ENCODE measurements around the gene INPP4B.
A peak's percentile ranks its signal among the peaks of the same experiment; 100 is the strongest.

INPP4B gene

DNA sequence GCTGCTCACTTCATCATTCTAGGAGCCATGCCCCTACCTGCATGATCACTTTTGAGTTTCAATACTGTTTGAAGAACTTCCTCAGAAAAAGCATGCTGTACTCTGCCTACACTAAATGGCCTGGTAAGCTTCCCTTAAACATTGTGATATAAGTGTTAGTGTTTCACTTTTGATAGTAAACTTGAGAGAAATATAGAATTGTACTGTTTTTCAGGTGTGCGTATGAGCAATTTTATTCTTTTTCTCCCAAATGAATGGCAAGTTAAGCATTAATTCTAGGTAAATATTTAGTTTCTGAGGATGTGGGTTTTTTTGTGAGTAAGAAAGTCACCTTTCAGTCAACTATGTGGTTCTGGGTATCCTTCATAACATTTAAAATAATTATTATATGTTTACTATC, 725.2 kb downstream of the INPP4B start:
- FAIRE-seq (no peak), DNase-seq (ENCODE audit: insufficient read length, low spot score) (no peak)
- no peak for TF ChIP-seq POLR2A (IDR thresholded peaks at IDR 0.05; ENCODE audit: low read depth, low read length)

- FAIRE-seq (no peak), DNase-seq (ENCODE audit: insufficient read length, low spot score) (no peak)
- no peak for TF ChIP-seq POLR2A (IDR thresholded peaks at IDR 0.05; ENCODE audit: low read depth, low read length)
Observed at GRCh38 chr4:142112451-142112850, 733.6 kb downstream of the INPP4B start.

- TF ChIP-seq POLR2A (IDR thresholded peaks at IDR 0.05; ENCODE audit: low read depth, low read length): no peak
- DNase-seq (ENCODE audit: insufficient read length, low spot score) (no peak), FAIRE-seq (no peak)
Observed at GRCh38 chr4:142110136-142110535, 736.0 kb downstream of the INPP4B start.

DNA sequence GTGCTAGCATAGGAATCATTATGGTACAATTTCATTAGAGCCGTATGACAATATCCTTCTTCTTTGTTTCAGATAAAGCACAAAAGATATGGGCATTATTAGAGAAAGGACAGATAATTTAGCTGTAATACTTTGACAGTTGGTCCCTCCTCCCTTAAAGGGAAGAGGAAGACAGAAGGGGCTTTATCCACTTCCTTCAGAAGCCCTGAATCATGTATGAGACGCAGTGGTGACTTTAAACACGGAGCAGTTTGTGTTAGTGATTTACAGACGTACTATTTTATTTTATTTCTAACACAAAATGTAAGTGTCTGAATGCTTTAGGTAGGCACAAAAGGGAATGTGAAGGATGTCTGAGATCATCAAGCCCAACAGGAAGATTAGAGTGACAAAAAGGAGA, 742.1 kb downstream of the INPP4B start:
- DNase-seq (ENCODE audit: insufficient read length, low spot score): no peak
- FAIRE-seq: no peak

GRCh38 chr4:142101401-142101800, 744.7 kb downstream of the INPP4B start:
- TF ChIP-seq POLR2A (IDR thresholded peaks at IDR 0.05; ENCODE audit: low read depth, low read length): no peak
- no peak for DNase-seq (ENCODE audit: insufficient read length, low spot score)
- FAIRE-seq: no peak

More for the DNA sequence above, 742.1 kb downstream of the INPP4B start:
- no peak for TF ChIP-seq POLR2A (IDR thresholded peaks at IDR 0.05; ENCODE audit: low read depth, low read length)

DNA sequence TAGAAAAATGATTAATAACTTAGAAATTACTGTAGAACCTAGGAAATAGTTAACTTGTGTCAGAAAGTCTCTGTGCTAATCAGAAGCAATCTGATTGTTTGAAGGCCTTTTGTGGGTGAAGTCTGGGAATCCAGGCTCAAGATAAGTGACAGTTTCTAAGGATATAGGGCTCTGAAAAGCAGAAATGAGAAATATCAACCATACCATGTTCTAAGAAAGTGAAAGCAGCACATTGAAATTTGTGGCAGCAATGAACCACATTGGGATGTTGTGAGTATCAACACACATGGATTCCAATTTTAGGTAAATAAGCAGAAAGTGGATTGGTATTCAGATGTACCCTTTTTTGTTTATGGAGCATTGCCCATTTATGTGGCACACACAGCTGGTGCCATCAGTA, 745.2 kb downstream of the INPP4B start:
- no peak for TF ChIP-seq POLR2A (IDR thresholded peaks at IDR 0.05; ENCODE audit: low read depth, low read length)
- FAIRE-seq: no peak
- no peak for DNase-seq (ENCODE audit: insufficient read length, low spot score)

DNA sequence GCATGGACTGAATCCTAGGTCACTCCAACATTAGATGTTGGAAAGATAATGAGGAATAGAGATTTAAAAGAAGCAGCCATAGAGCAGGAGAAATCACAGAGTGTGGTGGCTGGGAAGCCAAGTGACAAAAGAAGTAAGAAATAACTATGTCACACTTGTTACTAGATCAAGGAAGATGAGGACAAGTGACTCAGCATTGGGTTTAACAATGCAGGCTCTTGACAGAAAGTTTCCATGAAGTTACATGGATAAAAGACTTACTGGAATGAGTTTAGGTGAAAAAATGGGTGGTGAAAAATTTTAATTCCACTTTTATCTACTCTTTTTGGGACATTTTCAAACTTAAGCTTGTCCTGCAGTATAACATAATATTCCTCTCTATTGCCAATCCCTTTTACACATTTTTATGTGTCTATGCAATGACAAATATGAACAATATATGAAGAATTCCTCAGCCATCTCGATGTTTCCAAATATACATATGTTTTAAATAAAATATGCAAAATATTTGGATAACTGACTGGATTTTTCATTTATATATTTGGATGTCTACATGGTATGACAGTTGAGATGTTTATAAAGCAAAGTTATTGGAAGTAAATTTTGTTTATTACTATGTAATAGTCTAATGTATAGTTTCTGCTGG, 747.1 kb downstream of the INPP4B start:
- no peak for DNase-seq (ENCODE audit: insufficient read length, low spot score)
- TF ChIP-seq POLR2A (IDR thresholded peaks at IDR 0.05; ENCODE audit: low read depth, low read length): no peak
- no peak for FAIRE-seq

GRCh38 chr4:142098380-142098779, 747.7 kb downstream of the INPP4B start:
- DNase-seq (ENCODE audit: insufficient read length, low spot score) (no peak), FAIRE-seq (no peak)
- TF ChIP-seq POLR2A (IDR thresholded peaks at IDR 0.05; ENCODE audit: low read depth, low read length): no peak

- no peak for TF ChIP-seq POLR2A (IDR thresholded peaks at IDR 0.05; ENCODE audit: low read depth, low read length)
- DNase-seq (ENCODE audit: insufficient read length, low spot score) (no peak), FAIRE-seq (no peak)
Observed at GRCh38 chr4:142097015-142097414, 749.1 kb downstream of the INPP4B start.

DNA sequence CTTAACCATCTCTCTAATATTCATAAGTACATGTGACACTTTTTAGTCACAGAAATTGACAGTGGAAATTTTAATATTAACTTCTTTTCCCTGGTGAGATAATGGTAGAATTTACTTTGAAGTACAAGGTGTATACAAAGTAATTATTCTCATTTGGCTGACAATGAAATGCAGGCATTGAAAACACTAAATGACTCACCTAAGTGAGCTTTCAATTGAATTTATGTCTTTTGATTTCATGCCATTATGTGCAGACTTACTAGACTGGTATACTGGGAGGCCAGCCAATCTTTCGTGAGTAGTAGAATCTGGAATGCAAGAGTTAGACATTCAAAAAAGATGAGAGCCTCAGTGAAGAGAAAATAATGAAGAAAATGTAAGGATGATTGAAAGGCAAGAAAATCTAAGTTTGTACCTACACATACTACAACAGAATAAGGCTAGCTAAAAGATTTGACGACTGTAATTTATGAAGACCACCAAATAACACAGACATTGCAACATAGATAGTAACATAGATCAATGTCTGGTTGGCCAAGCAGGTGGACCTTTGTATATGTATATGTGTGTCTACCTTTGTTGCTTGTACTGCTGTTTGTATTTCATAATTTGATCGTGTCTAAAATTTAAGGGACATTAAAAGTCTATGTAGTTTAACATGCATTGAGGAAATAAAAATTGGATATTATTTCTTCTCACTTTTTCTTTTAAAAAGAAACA, 750.1 kb downstream of the INPP4B start:
- FAIRE-seq: peak; percentile 57
- DNase-seq (ENCODE audit: insufficient read length, low spot score): peak; percentile 10
- no peak for TF ChIP-seq POLR2A (IDR thresholded peaks at IDR 0.05; ENCODE audit: low read depth, low read length)

DNA sequence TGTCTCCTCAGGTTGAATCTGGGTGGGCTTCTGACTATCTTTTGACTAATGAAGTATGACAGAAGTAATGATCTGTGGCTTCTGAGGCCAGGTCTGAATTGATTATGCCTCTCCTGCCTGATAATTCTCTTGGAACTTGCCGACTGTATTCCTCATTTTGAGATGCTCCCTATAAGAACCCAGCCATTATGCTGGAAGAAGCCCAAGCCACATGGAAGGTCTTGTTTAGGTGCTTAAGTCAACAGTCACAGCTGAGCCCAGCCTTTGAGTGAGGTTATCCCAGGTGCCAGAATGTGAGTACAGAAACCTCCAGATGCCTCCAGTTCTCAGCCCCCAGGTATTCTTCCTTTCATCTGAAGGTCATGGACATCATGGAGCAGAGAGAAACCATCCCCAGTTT, 753.2 kb downstream of the INPP4B start:
- FAIRE-seq (no peak), DNase-seq (ENCODE audit: insufficient read length, low spot score) (no peak)
- no peak for TF ChIP-seq POLR2A (IDR thresholded peaks at IDR 0.05; ENCODE audit: low read depth, low read length)

DNA sequence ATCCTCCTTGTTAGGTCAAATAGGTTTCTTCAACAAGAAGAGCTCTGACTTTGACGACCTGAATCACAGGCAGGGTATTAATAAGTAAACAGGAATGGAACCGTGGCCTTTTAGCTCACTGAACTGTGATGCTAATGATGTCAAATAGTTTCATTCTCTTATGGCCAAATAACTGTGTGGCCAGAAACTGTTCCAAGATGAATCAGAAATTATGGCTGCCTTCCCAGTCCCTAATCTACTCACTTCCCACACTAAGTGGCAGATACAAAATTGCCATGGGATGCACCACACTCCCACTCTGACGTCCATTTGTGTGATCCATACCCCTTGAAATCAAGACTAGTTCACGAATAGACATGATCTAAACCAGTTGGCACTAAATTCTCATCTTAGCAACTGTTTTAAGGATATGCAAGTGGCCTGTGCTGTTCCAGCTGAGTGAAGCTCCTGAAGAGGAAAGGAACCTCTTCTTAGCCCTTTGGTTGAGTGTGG, 754.4 kb downstream of the INPP4B start:
- DNase-seq (ENCODE audit: insufficient read length, low spot score): no peak
- TF ChIP-seq POLR2A (IDR thresholded peaks at IDR 0.05; ENCODE audit: low read depth, low read length): no peak

GRCh38 chr4:142091085-142091513, 755.0 kb downstream of the INPP4B start:
- FAIRE-seq: peak; percentile 67
- no peak for TF ChIP-seq POLR2A (IDR thresholded peaks at IDR 0.05; ENCODE audit: low read depth, low read length)
- DNase-seq (ENCODE audit: insufficient read length, low spot score): no peak

More for the DNA sequence above, 754.4 kb downstream of the INPP4B start:
- peak; percentile 90 for FAIRE-seq

GRCh38 chr4:142088906-142089305, 757.2 kb downstream of the INPP4B start:
- DNase-seq (ENCODE audit: insufficient read length, low spot score) (no peak), FAIRE-seq (no peak)
- no peak for TF ChIP-seq POLR2A (IDR thresholded peaks at IDR 0.05; ENCODE audit: low read depth, low read length)

Measured in H54 (cell line).